GM23248 (cell line): ENCODE results near the gene TMEM80.

Experiments
- EZH2 ChIP-seq: fragments of 200-600 bp; sonication (generic); IDR thresholded peaks from 2 replicates; pipeline ENCODE4 v1.6.1; 2018; ENCODE audit warnings: antibody characterized with exemption, mild to moderate bottlenecking; ENCODE audit not compliant: insufficient read depth, poor library complexity, severe bottlenecking
- EZH2phosphoT487 ChIP-seq: fragments of 200-600 bp; sonication (generic); IDR thresholded peaks from 2 replicates; pipeline ENCODE4 v1.6.1; 2018; ENCODE audit warnings: antibody characterized with exemption, moderate library complexity, mild to moderate bottlenecking, low read depth; ENCODE audit not compliant: insufficient read depth

- TF ChIP-seq EZH2 (no peak), EZH2phosphoT487 (no peak)
Measured at GRCh38 chr11:728901-729491, 33.4 kb downstream of the TMEM80 start.
